GM11168 (cell line): ENCODE data around the gene COL21A1.
"Not testable (repeated sequence)": the region's sequence is repeated elsewhere in the genome, so short reads cannot be mapped to it uniquely, and the experiment has no call there.

Source experiments
- in situ Hi-C: fragments of 300-500 bp; cut with MboI; formaldehyde crosslinking; loops from one replicate; pipeline ENCODE4 v1.12.0; 2022; ENCODE audit warnings: low sequenced_read_pairs; ENCODE audit not compliant: unreplicated experiment

The COL21A1 gene

GRCh38 chr6:56026455-56027180, 220.8 kb downstream of the COL21A1 start:
- in situ Hi-C loops: no loop called here

- in situ Hi-C loops: no loop called here
Observed at GRCh38 chr6:56025795-56026194, 221.6 kb downstream of the COL21A1 start.

DNA sequence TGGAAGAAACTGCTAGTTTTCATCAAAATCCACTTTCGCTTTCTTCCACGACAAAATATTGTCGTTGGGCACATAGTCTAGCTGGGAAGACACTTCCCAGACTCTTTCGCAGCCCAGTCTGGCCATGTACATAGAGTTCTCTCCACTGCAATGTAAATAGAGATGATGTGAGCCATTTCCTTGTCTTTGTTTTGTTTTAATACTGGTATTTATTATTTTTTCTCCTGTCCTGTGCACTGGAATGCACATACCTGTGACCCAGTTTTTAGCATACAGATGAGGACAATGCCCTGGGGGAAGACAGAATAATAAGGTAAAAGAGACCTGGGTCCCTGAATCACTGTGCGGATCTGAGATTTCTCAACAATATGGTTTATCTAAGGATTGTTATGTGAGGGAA, 222.4 kb downstream of the COL21A1 start:
- in situ Hi-C loops: no loop called here

DNA sequence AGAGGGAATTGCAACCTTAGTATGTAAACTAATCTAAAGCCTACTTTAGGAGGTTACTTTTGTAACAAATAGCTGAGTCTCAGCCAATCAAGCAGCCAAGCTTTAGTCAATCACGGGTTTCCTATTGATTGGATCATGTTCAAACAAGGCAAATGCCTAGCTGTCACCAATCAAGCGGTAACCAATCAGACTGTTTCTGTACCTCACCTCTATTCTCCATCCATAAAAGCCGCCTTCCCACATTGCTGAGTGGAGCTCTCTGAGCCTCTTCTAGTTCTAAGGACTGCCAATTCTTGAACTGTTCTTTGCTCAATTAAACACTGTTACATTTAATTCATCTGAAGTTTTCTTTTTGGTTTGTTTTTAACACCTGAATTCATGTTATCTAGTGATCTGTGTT, 223.6 kb downstream of the COL21A1 start:
- in situ Hi-C loops: no loop called here

- in situ Hi-C loops: no loop called here
Observed at GRCh38 chr6:56022678-56023077, 224.7 kb downstream of the COL21A1 start.

- in situ Hi-C loops: no loop called here
Observed at GRCh38 chr6:56021943-56022342, 225.4 kb downstream of the COL21A1 start.

DNA sequence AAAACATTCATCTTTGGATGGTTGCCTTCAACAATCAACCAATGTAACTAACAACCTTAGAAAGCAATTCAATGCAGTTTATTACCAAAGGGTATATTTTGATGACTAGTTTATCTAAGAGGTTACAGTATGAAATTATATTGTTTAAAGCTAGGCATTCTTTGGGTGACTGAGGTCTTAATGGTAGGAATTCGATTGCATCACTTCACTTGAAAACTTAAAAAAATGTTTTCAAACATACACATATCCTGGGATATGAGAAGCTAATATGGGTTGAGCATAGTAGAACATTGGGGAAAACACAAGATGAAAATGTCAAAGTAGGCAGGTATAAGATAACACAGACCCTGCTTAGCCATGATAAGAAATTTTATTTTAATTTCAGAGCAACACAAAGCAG, 227.4 kb downstream of the COL21A1 start:
- in situ Hi-C loops: no loop called here

- in situ Hi-C loops: no loop called here
Observed at GRCh38 chr6:56017198-56017597, 230.2 kb downstream of the COL21A1 start.

DNA sequence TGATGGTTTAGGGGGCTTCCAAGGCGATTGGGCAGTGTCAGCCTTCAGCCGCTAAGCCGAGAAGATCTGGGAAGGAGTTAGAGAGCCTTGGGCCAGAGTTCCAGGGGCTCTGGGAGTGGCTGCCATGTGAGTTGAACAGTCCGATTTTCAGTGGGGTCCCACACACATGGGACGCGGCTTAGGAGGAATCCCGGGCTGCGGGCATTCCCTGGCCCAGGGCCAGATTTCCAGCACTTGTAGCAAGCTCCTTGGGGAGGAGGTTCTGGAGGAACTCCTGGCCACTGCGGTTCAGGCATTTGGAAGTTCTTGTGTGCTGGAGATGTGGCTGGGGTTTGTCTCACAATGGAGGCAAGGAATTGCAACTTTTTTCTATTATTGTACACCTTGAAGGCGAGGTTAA, 233.3 kb downstream of the COL21A1 start:
- in situ Hi-C loops: not testable (repeated sequence)

- in situ Hi-C loops: no loop called here
Observed at GRCh38 chr6:56009636-56010035, 237.7 kb downstream of the COL21A1 start.
